RKO (cell line): ENCODE data around the gene PRRC2C.
A peak's percentile ranks its signal among the peaks of the same experiment; 100 is the strongest.
"Not testable (repeated sequence)": the region's sequence is repeated elsewhere in the genome, so short reads cannot be mapped to it uniquely, and the experiment has no call there.

Experiments used
- DNase-seq: peaks from one replicate; pipeline ENCODE4 v3.0.0-alpha.2; 2016; ENCODE audit warnings: low spot score

PRRC2C gene

GRCh38 chr1:171585715-171586114 lies 100.4 kb downstream of the PRRC2C start:
- DNase-seq, result no peak

- no peak for DNase-seq
Measured at GRCh38 chr1:171588230-171588629, 102.9 kb downstream of the PRRC2C start.

GRCh38 chr1:171590022-171590421 lies 104.7 kb downstream of the PRRC2C start:
- DNase-seq, result peak; percentile 25

- no peak for DNase-seq
Measured at GRCh38 chr1:171595324-171595723, 110.0 kb downstream of the PRRC2C start.

DNA sequence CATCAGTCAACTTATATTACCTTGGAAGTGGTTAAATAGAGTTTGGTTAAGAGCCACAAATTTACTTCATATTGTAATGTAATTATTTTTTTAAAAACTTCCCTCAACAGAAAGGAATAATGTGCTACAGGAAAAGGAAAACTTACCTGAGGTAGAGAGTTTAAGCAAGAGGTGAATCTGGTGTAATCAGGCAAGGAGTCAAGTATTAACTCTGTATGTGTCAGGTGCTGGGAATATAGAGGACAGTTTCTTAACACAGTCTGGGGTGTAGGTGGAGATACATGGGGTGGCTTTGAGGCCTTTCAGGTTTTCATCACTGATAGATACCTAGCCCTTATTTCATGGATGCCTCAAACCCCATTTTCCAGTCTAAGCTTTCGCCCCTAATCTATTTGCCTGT lies 110.8 kb downstream of the PRRC2C start:
- DNase-seq, result no peak

GRCh38 chr1:171596705-171597104 lies 111.4 kb downstream of the PRRC2C start:
- no peak for DNase-seq

DNA sequence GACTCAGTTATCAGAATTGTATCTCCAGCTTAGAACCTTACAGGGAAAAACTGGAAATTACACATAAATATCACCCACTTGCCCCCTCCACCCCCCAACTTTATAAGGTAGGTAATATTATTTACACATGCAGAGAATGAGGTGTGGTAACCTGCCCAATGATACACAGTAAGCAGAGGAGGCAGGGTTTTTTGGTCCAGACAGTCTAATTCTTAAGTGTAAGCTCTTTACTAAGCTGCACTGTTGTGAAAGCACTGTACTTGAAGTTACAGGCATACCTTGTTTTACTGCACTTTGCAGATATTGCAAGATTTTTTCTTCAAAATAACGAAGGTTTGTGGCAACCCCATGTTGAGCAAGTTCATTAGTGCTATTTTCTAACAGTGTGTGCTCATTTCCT lies 111.9 kb downstream of the PRRC2C start:
- DNase-seq, result no peak

- DNase-seq, result not testable (repeated sequence)
Measured at GRCh38 chr1:171600310-171600709, 115.0 kb downstream of the PRRC2C start.

DNA sequence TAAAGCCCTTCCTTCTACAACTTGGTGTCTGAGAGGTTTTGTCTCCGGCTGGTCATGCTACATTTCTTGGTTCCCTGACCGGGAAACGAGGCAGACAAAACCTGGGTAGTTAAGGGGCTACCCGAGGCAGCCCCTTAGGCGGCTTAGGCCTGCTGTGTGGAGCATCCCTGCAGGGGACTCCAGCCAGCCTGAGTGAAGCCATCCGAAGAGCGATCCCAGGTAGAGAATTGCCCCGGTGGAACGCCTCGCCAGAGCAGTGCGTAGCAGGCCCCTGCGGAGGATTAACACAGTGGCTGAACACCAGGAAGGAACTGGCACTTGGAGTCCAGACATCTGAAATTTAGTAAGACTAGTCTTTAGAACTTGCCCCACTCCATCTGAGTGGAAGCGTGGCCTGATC lies 115.5 kb downstream of the PRRC2C start:
- no peak for DNase-seq

GRCh38 chr1:171603042-171603441 lies 117.7 kb downstream of the PRRC2C start:
- DNase-seq, result not testable (repeated sequence)

GRCh38 chr1:171606402-171606941 lies 121.1 kb downstream of the PRRC2C start:
- no peak for DNase-seq

DNA sequence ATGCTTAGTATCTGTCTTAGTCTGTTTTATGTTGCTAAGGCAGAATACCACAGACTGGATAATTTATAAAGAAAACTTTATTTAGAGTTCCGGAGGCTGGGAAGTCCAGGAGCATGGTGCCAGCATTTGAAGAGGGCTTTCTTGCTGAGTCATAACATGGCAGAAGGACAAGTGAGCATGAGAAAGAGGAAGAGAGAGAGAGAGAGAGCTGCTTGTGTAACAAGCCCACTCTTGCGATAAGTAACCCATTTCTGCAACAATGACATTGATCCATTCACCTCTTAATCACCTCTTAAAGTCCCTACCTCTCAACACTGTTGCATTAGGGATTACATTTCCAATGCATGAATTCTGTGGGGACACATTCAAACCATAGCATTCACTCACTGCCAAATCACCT lies 125.1 kb downstream of the PRRC2C start:
- DNase-seq, result no peak

- no peak for DNase-seq
Measured at GRCh38 chr1:171611306-171611705, 126.0 kb downstream of the PRRC2C start.

- no peak for DNase-seq
Measured at GRCh38 chr1:171613282-171613681, 128.0 kb downstream of the PRRC2C start.

GRCh38 chr1:171615122-171615906 lies 130.0 kb downstream of the PRRC2C start:
- not testable (repeated sequence) for DNase-seq

- no peak for DNase-seq
Measured at GRCh38 chr1:171616586-171616985, 131.3 kb downstream of the PRRC2C start.

- no peak for DNase-seq
Measured at GRCh38 chr1:171622152-171622462, 136.8 kb downstream of the PRRC2C start, which contains the start of gene MYOCOS. MYOCOS (plus strand) TSS chr1:171622243; CDS start chr1:171623884, 1,641 bp downstream.

DNA sequence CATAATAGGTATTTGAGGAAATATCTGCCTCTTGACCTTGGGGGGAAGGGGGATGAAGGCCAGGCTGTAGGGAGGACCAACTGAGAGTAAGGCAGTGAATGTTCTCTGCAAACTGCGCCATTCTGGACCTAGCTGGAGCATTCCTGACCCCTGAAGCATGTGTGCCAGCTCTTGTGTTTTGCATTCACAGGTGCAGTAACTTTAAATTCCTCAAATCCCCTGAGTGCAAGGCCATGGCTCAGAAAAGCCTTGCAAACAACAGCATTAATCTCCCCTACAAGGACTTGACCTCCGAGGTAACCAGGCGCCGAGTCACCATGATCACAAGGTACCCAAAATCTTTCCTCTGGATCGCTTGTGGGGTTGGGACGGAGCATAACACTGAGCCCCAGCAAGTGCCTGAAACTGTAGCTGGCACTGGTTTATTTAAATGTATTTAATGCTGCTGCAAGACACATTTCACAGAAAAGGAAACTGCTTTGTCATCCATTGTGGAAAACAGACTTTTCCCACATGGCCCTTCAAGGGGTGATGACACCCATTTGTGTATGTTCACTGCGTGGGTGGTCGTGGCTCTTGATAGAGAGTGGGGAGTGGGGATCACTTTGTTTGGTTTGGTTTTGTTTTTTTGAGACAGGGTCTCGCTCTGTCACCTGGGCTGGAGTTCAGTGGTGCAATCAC lies 138.5 kb downstream of the PRRC2C start:
- DNase-seq, result no peak

DNA sequence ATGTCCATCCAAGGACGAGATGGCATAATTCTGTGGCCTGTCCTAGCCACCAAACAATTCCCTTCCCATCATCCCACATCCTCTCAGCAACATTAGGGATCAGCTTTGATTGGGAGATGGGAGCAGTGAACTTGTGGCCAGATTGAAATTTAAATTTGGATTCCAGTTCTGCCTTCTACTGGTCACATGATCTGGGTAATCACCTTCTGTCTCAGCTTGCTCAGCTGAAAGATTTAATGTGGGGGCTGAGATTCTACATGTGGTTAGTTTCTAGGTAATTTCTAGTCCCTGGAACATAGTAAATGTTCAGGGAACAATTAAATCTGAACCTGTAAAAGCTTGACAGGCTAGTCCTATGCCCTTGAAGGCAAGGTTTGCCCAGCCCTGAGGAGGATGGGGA lies 139.9 kb downstream of the PRRC2C start:
- no peak for DNase-seq

DNA sequence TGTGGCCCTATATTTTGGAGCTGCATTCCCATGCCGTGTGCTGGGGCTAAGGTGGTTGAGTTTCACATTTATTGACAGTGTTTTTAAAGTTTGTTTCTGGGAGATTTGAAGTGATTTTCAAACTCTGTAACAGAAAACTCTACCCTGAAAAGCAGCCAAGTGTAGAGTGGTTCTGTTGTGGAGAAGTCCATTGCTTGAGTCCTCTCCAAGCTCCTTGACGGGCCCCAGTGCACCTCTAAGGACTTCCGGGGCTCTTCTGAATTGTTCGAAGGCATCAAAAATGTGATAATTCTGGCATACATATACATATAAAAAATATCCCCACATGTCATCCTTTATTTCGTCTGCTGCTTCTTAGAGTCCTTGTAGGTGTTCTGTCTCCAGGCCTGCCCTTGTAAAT lies 141.7 kb downstream of the PRRC2C start:
- no peak for DNase-seq

GRCh38 chr1:171628225-171628624 lies 142.9 kb downstream of the PRRC2C start:
- DNase-seq, result no peak

GRCh38 chr1:171635661-171636060 lies 150.3 kb downstream of the PRRC2C start:
- DNase-seq, result no peak

GRCh38 chr1:171636141-171636540 lies 150.8 kb downstream of the PRRC2C start:
- peak; percentile 22 for DNase-seq
